Muscle of leg (tissue), 11 donors: ENCODE measurements around the gene PRKRIP1. TPM values are rescaled to one million over a fixed set of nuclear protein-coding genes. Genes with fewer than 3 reads are reported as not detected.
"Not testable (repeated sequence)": the region's sequence is repeated elsewhere in the genome, so short reads cannot be mapped to it uniquely, and the experiment has no call there.

Experiments
- DNase-seq: peaks from one replicate; pipeline ENCODE4 v3.0.0; 2013
- H3K27ac ChIP-seq: one replicate; pipeline ENCODE4 v1.5.1; 2013; ENCODE audit warnings: mild to moderate bottlenecking, low read length, control low read depth
- H3K27me3 ChIP-seq: one replicate; pipeline ENCODE4 v1.6.1; 2013; ENCODE audit warnings: low read length; ENCODE audit not compliant: control insufficient read depth, insufficient read depth
- H3K36me3 ChIP-seq: one replicate; pipeline ENCODE4 v1.6.1; 2013; ENCODE audit warnings: low read length; ENCODE audit not compliant: control insufficient read depth, insufficient read depth
- H3K4me1 ChIP-seq: one replicate; pipeline ENCODE4 v1.6.1; 2013; ENCODE audit warnings: low read length; ENCODE audit not compliant: control insufficient read depth, insufficient read depth
- H3K4me3 ChIP-seq: one replicate; pipeline ENCODE4 v1.5.1; 2013; ENCODE audit warnings: low read length, control low read depth
- H3K9me3 ChIP-seq: replicated peaks from 2 replicates; pipeline ENCODE4 v1.6.1; 2013; ENCODE audit warnings: low read depth, low read length; ENCODE audit not compliant: control insufficient read depth
- WGBS: methylation state at CpG from one replicate; pipeline ENCODE4 v1.1.5; 2013; ENCODE audit warnings: missing lambda C conversion rate; ENCODE audit not compliant: insufficient coverage; 5-methylcytosine and 5-hydroxymethylcytosine counted together
- polyA plus RNA-seq, 8 donors: library from polyadenylated mRNA; unstranded; fragments of 120-200 nt; gene quantifications; one replicate each; pipeline versions ENCODE4 v1.2.1 to v1.2.3, GENCODE V29; 2013; ENCODE audit warnings: inconsistent platforms in 1 of 8, low replicate concordance in 1 of 8; ENCODE audit not compliant: insufficient read length in 8 of 8, insufficient read depth in 1 of 8
- total RNA-seq: library from RNA; stranded (reverse); fragments of 120-200 nt; gene quantifications from one replicate; pipeline ENCODE4 v1.2.4, GENCODE V29; 2013

The PRKRIP1 gene
- total and polyA plus RNA-seq, 9 donors, result 24.9 to 33.5 (median 29.2) TPM

- WGBS, result 100% methylated on average over 1 of the region's 8 CpGs
Observed at GRCh38 chr7:102398543-102398942, 2.4 kb downstream of the PRKRIP1 start.

DNA sequence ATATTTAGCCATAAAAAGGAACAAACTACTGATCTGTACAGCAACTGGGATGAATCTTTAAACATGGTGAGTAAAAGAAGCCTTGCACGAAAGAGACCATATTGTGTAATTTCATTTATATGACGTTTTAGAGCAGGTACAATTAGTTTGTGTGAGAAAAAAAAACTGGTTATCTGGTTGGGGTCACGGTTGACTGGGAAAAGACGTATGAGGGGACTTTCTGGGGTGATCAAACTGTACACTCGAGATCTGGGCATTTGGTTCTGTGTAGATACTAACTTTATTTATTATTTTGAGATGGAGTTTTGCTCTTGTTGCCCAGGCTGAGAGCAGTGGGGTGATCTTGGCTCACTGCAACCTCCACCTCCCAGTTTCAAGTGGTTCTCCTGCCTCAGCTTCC lies 4.2 kb downstream of the PRKRIP1 start:
- Histone ChIP-seq H3K4me1 (peaks cover 7% of the 10 kb centered on the region), H3K27me3 (no peaks in the 10 kb centered on the region), H3K36me3 (peaks cover 57% of the 10 kb centered on the region), H3K27ac (no peak overlapping the region), H3K9me3 (no peaks in the 10 kb centered on the region), H3K4me3 (no peak overlapping the region)
- 89% methylated on average over 3 of the region's 5 CpGs for WGBS
- DNase-seq, result no peak

More at GRCh38 chr7:102398543-102398942, 2.4 kb downstream of the PRKRIP1 start:
- no peak for DNase-seq
- Histone ChIP-seq H3K27ac (no peak overlapping the region), H3K9me3 (no peaks in the 10 kb centered on the region), H3K36me3 (peaks cover 39% of the 10 kb centered on the region), H3K4me1 (peaks cover 7% of the 10 kb centered on the region), H3K27me3 (no peaks in the 10 kb centered on the region), H3K4me3 (no peak overlapping the region)

- H3K27me3 ChIP-seq, result no peaks in the 10 kb centered on the region
- peaks cover 87% of the 10 kb centered on the region for H3K36me3 ChIP-seq
- no peaks in the 10 kb centered on the region for H3K4me1 ChIP-seq
- no CpG with 5 or more reads among the region's 3 CpGs for WGBS
- no peak overlapping the region for H3K4me3 ChIP-seq
- H3K9me3 ChIP-seq, result no peaks in the 10 kb centered on the region
- DNase-seq, result no peak
- H3K27ac ChIP-seq, result no peak overlapping the region
Observed at GRCh38 chr7:102403563-102403962, 7.4 kb downstream of the PRKRIP1 start.

DNA sequence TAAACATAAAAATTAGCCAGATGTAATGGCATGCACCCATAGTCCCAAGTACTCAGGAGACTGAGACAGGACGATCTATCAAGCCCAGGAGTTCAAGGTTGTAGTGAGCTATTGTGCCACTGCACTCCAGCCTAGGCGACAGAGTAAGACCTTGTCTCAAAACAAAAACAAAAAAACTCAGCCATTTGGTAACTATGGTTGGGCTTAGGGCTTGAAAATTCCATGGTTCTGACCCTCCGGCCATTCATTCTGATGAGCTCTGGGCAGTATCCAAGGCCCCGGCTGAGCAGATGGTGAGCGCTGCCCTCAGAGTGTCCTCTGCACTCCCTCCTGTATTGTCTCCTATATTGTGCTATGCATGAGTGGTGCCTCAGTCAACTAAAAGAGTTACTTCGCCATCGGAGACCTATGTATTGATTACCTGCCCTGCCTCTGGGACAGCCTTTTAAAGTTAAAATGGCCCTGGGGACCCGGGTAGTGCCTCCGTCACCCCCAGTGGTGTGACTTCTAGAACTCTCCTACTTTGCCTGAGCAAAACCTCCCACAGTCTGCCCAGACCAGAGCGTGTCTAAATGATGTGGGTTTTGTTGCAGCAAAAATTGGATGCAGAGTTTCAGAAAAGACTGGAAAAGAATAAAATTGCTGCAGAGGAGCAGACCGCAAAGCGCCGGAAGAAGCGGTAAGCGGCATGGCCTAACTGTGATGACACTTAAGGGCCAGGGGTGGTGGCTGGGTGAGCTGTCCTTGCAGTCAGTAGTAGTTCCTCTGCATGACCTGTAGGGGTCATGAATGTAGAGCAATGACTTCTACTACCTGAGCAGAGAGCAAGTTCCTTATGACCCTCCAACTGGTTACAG lies 8.1 kb downstream of the PRKRIP1 start:
- DNase-seq, result peak; percentile 41
- 83% methylated on average over 12 of the region's 15 CpGs for WGBS

DNA sequence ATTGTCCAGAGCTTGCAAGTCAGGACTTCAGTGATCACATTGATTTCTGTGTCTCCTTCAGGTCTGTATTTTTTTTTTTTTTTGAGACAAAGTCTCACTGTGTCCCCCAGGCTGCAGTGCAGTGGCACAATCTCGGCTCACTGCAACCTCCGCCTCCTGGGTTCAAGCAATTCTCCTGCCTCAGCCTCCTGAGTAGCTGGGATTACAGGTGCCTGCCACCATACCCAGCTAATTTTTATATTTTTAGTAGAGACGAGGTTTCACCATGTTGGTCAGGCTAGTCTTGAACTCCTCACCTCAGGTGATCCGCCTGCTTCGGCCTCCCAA lies 8.7 kb downstream of the PRKRIP1 start:
- not testable (repeated sequence) for H3K4me3 ChIP-seq, H3K4me1 ChIP-seq, H3K27ac ChIP-seq, H3K9me3 ChIP-seq, H3K27me3 ChIP-seq, DNase-seq
- 94% methylated on average over 2 of the region's 5 CpGs for WGBS
- H3K36me3 ChIP-seq, result peaks cover 84% of the 10 kb centered on the region

More for the DNA sequence above, 8.1 kb downstream of the PRKRIP1 start:
- no peaks in the 10 kb centered on the region for H3K27me3 ChIP-seq
- no peaks in the 10 kb centered on the region for H3K9me3 ChIP-seq
- H3K36me3 ChIP-seq, result peaks cover 84% of the 10 kb centered on the region
- no peaks in the 10 kb centered on the region for H3K4me1 ChIP-seq
- no peak overlapping the region for H3K4me3 ChIP-seq
- no peak overlapping the region for H3K27ac ChIP-seq

DNA sequence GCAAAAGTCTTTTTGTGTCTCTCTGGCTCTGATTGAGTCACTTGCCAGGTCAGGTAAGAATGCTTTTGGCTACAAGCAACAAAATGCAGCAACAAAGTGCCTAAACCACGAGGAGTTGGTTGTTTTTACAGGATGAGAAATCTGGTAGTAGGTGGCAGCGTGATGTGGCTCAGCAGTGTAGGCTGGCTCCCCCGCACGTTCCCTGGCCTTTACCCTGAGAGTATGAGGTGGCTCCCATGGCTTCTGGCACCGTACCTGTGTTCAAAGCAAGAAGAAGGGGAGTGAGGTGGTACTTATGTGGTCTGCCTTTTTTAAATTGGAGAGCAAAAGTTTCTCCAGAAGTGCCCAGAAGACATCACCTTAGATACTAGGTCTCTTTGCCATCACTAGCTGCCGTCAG lies 11.7 kb downstream of the PRKRIP1 start:
- Histone ChIP-seq H3K27me3 (no peaks in the 10 kb centered on the region), H3K9me3 (no peaks in the 10 kb centered on the region), H3K36me3 (peaks cover 90% of the 10 kb centered on the region), H3K4me1 (no peaks in the 10 kb centered on the region), H3K27ac (no peak overlapping the region), H3K4me3 (no peak overlapping the region)
- whole genome bisulfite sequencing, result 92% methylated on average over 6 of the region's 6 CpGs
- no peak for DNase-seq

GRCh38 chr7:102408530-102408929 lies 12.4 kb downstream of the PRKRIP1 start:
- not testable (repeated sequence) for H3K27me3 ChIP-seq, DNase-seq, H3K4me3 ChIP-seq, H3K9me3 ChIP-seq, H3K27ac ChIP-seq, H3K4me1 ChIP-seq
- 100% methylated on average over 4 of the region's 6 CpGs for WGBS
- peaks cover 86% of the 10 kb centered on the region for H3K36me3 ChIP-seq

- WGBS, result 100% methylated on average over 3 of the region's 4 CpGs
- H3K4me1 ChIP-seq, result no peaks in the 10 kb centered on the region
- no peaks in the 10 kb centered on the region for H3K27me3 ChIP-seq
- H3K4me3 ChIP-seq, result no peak overlapping the region
- H3K27ac ChIP-seq, result no peak overlapping the region
- H3K9me3 ChIP-seq, result no peaks in the 10 kb centered on the region
- H3K36me3 ChIP-seq, result peaks cover 83% of the 10 kb centered on the region
- no peak for DNase-seq
Observed at GRCh38 chr7:102409340-102409739, 13.2 kb downstream of the PRKRIP1 start.

DNA sequence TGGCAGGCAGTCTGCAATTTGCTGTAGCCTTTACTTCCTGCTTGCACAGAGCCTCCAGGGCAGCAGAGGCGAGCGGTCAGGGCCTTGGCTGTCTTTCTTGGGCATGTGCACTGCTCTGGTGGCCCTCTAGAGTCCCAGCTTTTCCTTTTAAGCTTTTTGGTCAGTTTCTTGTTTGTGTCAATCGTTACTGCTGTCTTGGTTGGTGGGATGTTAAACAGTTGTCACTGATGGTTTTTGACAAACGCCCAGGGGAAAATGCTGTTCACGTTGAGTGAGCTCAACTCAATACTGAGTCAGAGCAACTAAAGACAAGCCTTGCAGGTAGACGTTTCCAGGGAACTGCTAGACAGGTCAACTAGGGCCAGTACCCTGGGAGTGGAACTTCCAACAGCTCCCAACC lies 14.0 kb downstream of the PRKRIP1 start:
- no peaks in the 10 kb centered on the region for H3K9me3 ChIP-seq
- no peak overlapping the region for H3K27ac ChIP-seq
- no peak overlapping the region for H3K4me3 ChIP-seq
- DNase-seq, result no peak
- H3K27me3 ChIP-seq, result no peaks in the 10 kb centered on the region
- H3K36me3 ChIP-seq, result peaks cover 83% of the 10 kb centered on the region
- H3K4me1 ChIP-seq, result no peaks in the 10 kb centered on the region
- 79% methylated on average over 6 of the region's 6 CpGs for WGBS

DNA sequence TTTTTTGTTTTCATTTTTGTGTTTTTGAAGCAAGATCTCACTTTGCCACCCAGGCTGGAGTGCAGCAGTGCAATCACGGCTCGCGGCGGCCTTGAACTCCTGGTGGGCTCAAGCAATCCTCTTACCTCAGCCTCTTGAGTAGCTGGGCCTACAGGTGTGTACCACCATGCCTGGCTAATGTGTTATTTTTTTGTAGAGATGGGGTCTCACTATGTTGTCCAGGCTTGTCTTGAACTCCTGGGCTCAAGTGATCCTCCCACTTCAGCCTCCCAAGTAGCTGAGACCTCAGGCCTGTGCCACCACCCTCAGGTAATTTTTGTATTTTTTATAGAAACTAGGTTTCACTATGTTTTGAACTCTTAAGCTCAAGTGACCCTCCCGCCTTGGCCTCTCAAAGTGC lies 14.8 kb downstream of the PRKRIP1 start:
- H3K4me3 ChIP-seq, result no peak overlapping the region
- H3K27ac ChIP-seq, result no peak overlapping the region
- no peaks in the 10 kb centered on the region for H3K9me3 ChIP-seq
- no CpG with 5 or more reads among the region's 5 CpGs for WGBS
- DNase-seq, result no peak
- H3K27me3 ChIP-seq, result no peaks in the 10 kb centered on the region
- H3K36me3 ChIP-seq, result peaks cover 81% of the 10 kb centered on the region
- no peaks in the 10 kb centered on the region for H3K4me1 ChIP-seq
